DOHH2 (cell line): ENCODE measurements around the gene MYO7B.

Source experiments
- H3F3A ChIP-seq: fragments of 200-600 bp; sonication (generic), shearing (Covaris generic); 2 replicates; pipeline ENCODE4 v1.6.0; 2016; ENCODE audit warnings: antibody characterized with exemption, mild to moderate bottlenecking; ENCODE audit not compliant: control insufficient read depth, insufficient read depth
- H3K27ac ChIP-seq: fragments of 200-600 bp; sonication (generic); 2 replicates; pipeline ENCODE4 v1.5.1; 2014; ENCODE audit warnings: low read depth, mild to moderate bottlenecking, low read length, moderate library complexity
- H3K27me3 ChIP-seq: fragments of 200-600 bp; sonication (generic); 2 replicates; pipeline ENCODE4 v1.6.1; 2014; ENCODE audit warnings: mild to moderate bottlenecking, low read length, mixed read lengths; ENCODE audit not compliant: control insufficient read depth
- H3K36me3 ChIP-seq: fragments of 200-600 bp; sonication (generic); 2 replicates; pipeline ENCODE4 v1.6.1; 2014; ENCODE audit warnings: mild to moderate bottlenecking, low read length, moderate library complexity, mixed read lengths; ENCODE audit not compliant: control insufficient read depth
- H3K4me1 ChIP-seq: fragments of 200-600 bp; sonication (generic); 2 replicates; pipeline ENCODE4 v1.6.1; 2014; ENCODE audit warnings: mild to moderate bottlenecking, low read length, mixed read lengths; ENCODE audit not compliant: control insufficient read depth
- H3K4me2 ChIP-seq: fragments of 200-600 bp; sonication (generic); 2 replicates; pipeline ENCODE4 v1.6.0; 2014; ENCODE audit warnings: mild to moderate bottlenecking, low read length, moderate library complexity
- H3K4me3 ChIP-seq: fragments of 200-600 bp; sonication (generic); 2 replicates; pipeline ENCODE4 v1.5.1; 2014; ENCODE audit warnings: mild to moderate bottlenecking, low read length, mixed read lengths
- H3K79me2 ChIP-seq: fragments of 200-600 bp; sonication (generic); 2 replicates; pipeline ENCODE4 v1.6.1; 2014; ENCODE audit warnings: mild to moderate bottlenecking, low read length, mixed read lengths; ENCODE audit not compliant: control insufficient read depth
- H3K9me2 ChIP-seq: fragments of 200-600 bp; sonication (generic); replicated peaks from 2 replicates; pipeline ENCODE4 v1.6.1; 2014; ENCODE audit warnings: mild to moderate bottlenecking, low read length, mixed read lengths; ENCODE audit not compliant: control insufficient read depth
- H3K9me3 ChIP-seq: fragments of 200-600 bp; sonication (generic); 2 replicates; pipeline ENCODE4 v1.6.1; 2014; ENCODE audit warnings: antibody characterized with exemption, low read length, mixed read lengths; ENCODE audit not compliant: control insufficient read depth, insufficient read depth
- H4K20me1 ChIP-seq: fragments of 200-600 bp; sonication (generic); 2 replicates; pipeline ENCODE4 v1.6.0; 2014; ENCODE audit warnings: low read depth, mild to moderate bottlenecking, antibody characterized with exemption, low read length, moderate library complexity; ENCODE audit not compliant: control insufficient read depth, insufficient read depth
- EZH2phosphoT487 ChIP-seq: fragments of 200-600 bp; sonication (generic); IDR thresholded peaks from 2 replicates; pipeline ENCODE4 v1.6.1; 2017; ENCODE audit warnings: borderline replicate concordance, mild to moderate bottlenecking, antibody characterized with exemption, low read length, moderate library complexity, mixed read lengths
- TF ChIP-seq, protein P1 (sequence below): fragments of 200-600 bp; sonication (generic); IDR thresholded peaks from one replicate; pipeline ENCODE4 v1.5.1; 2014; ENCODE audit warnings: antibody characterized with exemption, mild to moderate bottlenecking, low read depth, low read length; ENCODE audit not compliant: poor library complexity, severe bottlenecking

The MYO7B gene

DNA sequence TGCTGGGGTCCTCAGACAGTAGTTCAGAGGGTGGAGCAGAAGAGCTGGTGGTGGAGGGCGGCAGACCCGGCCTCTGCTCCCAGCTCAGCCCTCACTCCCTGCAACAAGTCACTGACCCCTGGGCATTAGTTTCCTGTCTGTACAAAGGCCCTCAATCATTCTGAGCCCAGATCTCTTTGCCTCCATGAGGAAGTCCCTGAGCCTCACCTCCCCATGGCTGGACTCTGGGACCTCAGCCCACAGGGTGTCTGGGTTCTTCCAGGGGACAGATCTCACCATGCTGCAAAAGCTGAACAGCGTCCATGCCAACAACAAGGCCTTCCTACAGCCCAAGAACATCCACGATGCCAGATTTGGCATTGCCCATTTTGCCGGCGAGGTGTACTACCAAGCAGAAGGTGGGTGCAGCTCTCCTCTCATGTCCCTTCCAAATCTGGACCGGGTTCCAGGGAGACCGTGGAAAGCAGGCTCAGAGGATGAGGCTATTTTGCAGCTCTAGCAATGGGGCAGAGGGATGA lies 49.1 kb downstream of the MYO7B start:
- Histone ChIP-seq H4K20me1 (no peaks in the 10 kb centered on the region), H3K4me1 (peaks cover 11% of the 10 kb centered on the region), H3F3A (no peaks in the 10 kb centered on the region), H3K4me3 (no peak overlapping the region), H3K9me3 (no peaks in the 10 kb centered on the region), H3K4me2 (no peak overlapping the region), H3K9me2 (no peaks in the 10 kb centered on the region), H3K36me3 (no peaks in the 10 kb centered on the region), H3K79me2 (no peaks in the 10 kb centered on the region), H3K27ac (no peak overlapping the region), H3K27me3 (peaks cover 5% of the 10 kb centered on the region; the same call in 1 of the 2 replicates)
- TF ChIP-seq EZH2phosphoT487 = no peak
- TF ChIP-seq, protein P1, sequence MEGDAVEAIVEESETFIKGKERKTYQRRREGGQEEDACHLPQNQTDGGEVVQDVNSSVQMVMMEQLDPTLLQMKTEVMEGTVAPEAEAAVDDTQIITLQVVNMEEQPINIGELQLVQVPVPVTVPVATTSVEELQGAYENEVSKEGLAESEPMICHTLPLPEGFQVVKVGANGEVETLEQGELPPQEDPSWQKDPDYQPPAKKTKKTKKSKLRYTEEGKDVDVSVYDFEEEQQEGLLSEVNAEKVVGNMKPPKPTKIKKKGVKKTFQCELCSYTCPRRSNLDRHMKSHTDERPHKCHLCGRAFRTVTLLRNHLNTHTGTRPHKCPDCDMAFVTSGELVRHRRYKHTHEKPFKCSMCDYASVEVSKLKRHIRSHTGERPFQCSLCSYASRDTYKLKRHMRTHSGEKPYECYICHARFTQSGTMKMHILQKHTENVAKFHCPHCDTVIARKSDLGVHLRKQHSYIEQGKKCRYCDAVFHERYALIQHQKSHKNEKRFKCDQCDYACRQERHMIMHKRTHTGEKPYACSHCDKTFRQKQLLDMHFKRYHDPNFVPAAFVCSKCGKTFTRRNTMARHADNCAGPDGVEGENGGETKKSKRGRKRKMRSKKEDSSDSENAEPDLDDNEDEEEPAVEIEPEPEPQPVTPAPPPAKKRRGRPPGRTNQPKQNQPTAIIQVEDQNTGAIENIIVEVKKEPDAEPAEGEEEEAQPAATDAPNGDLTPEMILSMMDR = no peak

DNA sequence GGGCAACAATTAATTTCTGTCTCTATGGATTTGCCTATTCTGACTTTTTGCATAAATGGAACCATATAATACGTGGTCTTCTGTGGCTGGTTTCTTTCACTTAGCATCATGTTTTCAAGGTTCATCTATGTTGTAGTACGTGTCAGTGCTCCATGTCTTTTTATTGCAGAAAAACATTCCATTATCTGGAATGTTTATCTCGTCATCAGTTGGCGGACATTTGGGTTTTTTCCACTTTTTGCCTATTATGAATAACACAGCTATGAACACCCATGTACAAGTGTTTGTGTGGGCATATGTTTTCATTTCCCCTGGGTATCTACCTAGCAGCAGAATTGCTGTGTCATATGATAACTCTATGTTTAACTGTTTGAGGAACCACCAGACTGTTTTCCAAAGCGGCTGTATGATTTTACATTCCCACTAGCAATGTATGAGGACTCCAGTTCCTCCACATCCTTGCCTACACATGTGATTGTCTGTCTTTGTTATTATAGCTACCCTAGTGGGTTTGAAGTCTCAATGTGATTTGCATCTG lies 49.9 kb downstream of the MYO7B start:
- Histone ChIP-seq H4K20me1 (no peaks in the 10 kb centered on the region), H3K27me3 (peaks cover 5% of the 10 kb centered on the region; the same call in 1 of the 2 replicates), H3K4me3 (no peak overlapping the region), H3K9me3 (no peaks in the 10 kb centered on the region), H3K36me3 (no peaks in the 10 kb centered on the region), H3K79me2 (no peaks in the 10 kb centered on the region), H3K4me2 (no peak overlapping the region), H3K9me2 (no peaks in the 10 kb centered on the region), H3F3A (no peaks in the 10 kb centered on the region), H3K27ac (no peak overlapping the region), H3K4me1 (peaks cover 11% of the 10 kb centered on the region)
- TF ChIP-seq, protein P1 = no peak
- TF ChIP-seq EZH2phosphoT487 = no peak

DNA sequence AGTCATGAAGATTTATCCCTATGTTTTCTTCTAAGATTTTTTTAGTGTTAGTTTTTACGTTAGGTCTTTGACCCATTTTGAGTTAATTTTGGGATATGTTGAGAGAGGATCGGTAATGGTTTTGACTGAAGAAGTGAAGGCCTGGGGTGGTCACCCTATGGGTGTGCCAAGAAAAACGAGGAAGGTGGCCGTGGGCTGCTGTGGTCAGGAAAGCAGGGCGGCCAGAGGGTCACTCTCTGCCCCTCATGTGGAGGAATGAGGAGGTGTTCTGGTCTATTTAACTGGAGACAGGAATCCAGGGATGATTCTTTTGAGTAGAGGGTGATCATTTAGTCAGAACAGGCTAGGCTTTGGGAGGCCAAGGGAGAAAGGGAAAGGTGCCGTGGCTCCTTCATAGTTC lies 50.7 kb downstream of the MYO7B start:
- H3K4me2 ChIP-seq = no peak overlapping the region
- H3K4me1 ChIP-seq = peaks cover 13% of the 10 kb centered on the region
- TF ChIP-seq, protein P1 = no peak
- no peak for TF ChIP-seq EZH2phosphoT487
- no peaks in the 10 kb centered on the region for H3K9me3 ChIP-seq
- H3K79me2 ChIP-seq = no peaks in the 10 kb centered on the region
- no peak overlapping the region for H3K27ac ChIP-seq
- no peaks in the 10 kb centered on the region for H3F3A ChIP-seq
- no peak overlapping the region for H3K4me3 ChIP-seq
- H3K36me3 ChIP-seq = no peaks in the 10 kb centered on the region
- no peaks in the 10 kb centered on the region for H3K9me2 ChIP-seq
- peaks cover 5% of the 10 kb centered on the region; the same call in 1 of the 2 replicates for H3K27me3 ChIP-seq
- H4K20me1 ChIP-seq = no peaks in the 10 kb centered on the region
